Measurements from ENCODE around the gene CHD2.

Gene CHD2

DNA sequence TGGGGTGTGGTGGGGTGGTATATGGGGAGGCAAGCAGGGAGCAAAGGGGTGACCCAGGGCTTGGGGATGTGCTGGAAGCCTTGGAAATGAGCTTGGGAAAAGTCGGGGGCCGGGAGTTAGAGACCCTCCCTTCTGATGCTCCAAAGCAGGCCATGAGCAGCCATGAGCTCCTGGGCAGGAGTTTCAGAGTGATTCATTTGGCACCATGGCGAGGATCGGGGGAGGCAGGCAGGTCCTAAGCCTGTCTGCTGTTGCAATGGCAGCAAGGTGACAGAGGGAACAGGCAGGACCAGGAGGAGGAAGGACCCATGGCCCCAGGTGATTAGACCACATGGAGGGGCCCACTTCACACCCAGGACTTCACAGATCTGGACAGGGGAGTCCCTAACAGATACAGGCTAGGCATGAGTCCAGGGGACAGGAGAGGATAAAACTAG, 167.5 kb downstream of the CHD2 start:
- DNase-seq (ENCODE audit: low spot score) = no peak

DNA sequence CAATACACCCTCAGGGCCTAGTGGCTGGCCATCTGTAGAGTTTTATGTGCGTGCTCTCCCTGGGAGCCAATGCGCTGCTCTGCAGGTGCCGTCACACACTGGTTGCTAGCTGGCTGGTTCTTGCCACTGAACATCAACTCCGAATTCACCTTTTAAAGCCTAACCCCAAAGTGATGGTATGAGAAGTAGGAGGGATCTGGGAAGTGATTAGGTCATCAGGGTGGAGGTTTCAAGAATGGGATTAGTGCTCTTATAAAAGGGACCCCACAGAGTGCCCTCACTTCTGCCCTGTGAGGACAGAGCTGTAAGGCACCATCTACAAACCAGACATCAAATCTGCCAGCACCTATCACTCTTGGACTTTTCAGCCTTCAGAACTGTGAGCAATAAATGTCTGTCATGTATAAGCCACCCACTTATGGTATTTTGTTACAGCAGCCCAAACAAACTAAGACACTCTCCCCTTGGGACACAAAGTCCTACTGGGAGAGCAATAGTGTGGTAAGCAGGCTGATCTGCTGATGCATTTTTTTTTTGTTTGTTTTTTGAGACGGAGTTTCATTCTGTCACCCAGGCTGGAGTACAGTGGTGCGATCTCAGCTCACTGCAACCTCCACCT, 168.6 kb downstream of the CHD2 start:
- no peak for DNase-seq (ENCODE audit: low spot score)

GRCh38 chr15:93070132-93070531, 170.0 kb downstream of the CHD2 start:
- DNase-seq (ENCODE audit: low spot score) = no peak

DNA sequence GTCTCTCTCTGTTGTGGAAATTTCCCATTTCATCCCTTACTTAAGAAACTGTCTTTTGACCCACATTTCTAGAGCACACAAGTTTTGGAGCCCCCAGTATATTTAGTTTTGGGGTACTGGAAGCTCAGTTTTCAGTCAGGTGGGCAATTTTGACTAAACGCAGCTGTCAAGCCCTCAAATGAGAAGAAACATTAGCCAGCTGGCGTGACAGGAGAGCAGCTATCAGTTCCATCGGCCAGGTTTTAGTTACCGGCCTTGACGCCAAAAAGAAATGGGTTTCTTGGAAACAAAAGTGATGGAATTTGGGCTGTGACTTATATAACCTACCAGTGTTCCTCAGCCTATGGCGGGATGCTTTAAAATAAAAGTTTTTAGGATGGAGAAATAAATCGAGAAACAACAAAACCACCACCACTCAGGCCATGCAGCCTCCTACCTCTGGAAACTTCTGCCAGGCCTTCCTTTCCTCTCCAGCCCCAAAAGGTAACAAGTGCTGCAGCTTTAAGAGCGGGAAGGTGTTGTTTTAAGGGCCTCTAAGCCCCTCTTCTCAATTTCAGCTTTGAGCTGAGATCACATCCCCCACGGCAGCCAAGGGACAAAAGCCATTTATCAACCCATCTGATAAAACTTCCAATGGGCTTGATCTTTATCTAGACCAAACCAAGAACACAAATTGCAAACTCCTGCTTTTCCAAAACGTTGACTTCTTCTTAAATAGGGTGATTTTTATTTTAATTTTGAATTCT, 170.6 kb downstream of the CHD2 start:
- no peak for DNase-seq (ENCODE audit: low spot score)

GRCh38 chr15:93071469-93071936, 171.4 kb downstream of the CHD2 start:
- no peak for DNase-seq (ENCODE audit: low spot score)

DNA sequence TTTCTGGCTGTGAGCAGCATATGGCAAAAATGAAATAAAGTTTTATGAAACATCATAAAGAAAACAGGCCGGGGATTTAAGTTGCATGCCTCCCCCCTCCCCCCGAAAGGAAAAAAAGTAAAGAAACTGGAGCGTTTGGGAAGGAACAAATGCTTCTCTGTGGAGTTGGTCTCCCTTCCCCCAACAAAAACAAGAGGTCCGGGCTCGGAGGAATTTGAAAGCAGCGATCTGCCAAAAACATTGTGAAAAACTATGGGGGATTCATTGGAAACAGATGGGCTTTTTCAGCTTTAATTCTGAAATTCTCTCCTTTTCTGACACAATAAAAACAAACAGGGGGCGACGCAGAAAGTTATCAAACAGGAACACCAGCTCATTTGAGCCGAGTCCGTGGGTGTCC, 171.9 kb downstream of the CHD2 start:
- no peak for DNase-seq (ENCODE audit: low spot score)

GRCh38 chr15:93072411-93073394, 172.6 kb downstream of the CHD2 start:
- DNase-seq (ENCODE audit: low spot score) = peak; percentile 97

GRCh38 chr15:93073465-93073952, 173.4 kb downstream of the CHD2 start:
- no peak for DNase-seq (ENCODE audit: low spot score)

DNA sequence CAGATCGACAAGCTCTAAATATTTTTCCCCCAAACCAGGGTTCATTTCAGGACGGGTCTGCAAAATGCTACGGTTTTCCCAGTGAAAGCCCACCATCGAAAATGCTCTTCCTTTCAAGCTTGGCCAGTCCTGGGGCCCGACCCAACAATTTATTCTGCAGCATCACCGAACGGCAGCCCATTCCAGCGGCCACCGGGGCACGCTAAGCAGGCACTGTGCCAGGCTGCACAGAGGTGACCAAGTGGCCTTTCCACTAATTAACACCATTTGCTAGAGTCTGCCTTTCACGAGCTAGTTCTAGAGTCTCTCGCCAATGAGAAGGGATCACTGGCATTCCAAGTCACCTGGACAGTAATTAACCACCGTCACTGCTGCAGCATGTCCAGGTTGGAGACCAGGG, 174.5 kb downstream of the CHD2 start:
- DNase-seq (ENCODE audit: low spot score) = no peak

DNA sequence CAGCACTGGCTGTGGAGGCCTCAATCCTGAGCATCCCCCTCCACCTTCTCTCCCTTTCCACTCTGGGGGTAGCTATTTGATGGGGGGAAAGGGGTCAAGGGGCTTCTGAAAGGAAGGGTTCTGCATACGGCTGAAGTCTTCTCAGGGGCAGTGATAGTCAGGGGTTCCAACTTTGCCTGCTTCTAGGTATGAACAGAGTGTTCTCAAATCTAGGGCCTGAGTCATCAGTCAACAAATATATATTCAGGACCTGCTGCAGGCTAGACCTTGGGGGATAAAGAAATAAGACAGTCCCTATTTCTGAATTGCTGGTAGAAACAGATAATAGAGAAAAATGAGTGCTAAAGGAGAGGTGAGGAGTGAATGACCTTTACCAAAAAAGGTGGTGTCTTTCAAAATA, 176.1 kb downstream of the CHD2 start:
- no peak for DNase-seq (ENCODE audit: low spot score)

DNA sequence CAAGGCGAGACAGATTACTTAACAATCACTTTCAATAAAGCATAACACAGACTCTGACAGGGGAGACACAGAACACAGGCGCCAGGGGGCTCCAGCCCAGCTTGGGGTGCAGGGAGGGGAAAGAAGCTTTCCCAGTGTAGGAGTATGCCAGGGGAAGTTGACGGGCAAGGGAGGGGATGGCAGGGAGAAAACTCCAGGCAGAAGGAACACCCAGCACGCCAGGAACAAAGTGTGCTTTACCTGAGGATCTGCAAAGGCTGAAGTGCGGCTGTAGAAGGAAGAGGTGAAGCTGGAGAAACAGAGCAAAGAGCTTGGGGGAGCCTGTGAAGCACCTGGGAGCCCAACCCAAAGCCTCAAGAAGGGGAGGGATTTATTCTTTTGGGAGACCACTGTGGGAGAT, 176.8 kb downstream of the CHD2 start:
- DNase-seq (ENCODE audit: low spot score) = no peak

Measured in iPS-NIHi11 (cell line).